GM12865 (cell line): Measurements from ENCODE around the gene LRTM2.

Experiments
- DNase-seq: peaks from one replicate; pipeline ENCODE4 v3.0.0; 2010; ENCODE audit warnings: low read depth
- H3K4me3 ChIP-seq: 2 replicates; pipeline ENCODE4 v1.5.1; 2011; ENCODE audit warnings: mild to moderate bottlenecking, low read depth, low read length, control low read depth
- TF ChIP-seq, protein P1 (sequence below): IDR thresholded peaks from 2 replicates; pipeline ENCODE4 v1.5.1; 2011; ENCODE audit warnings: low read length, control low read depth, low read depth, inconsistent platforms; ENCODE audit not compliant: insufficient read depth; ENCODE audit errors: missing control alignments

The LRTM2 gene

GRCh38 chr12:1875608-1876007 is 55.2 kb downstream of the LRTM2 start:
- no peak for DNase-seq
- TF ChIP-seq, protein P1, sequence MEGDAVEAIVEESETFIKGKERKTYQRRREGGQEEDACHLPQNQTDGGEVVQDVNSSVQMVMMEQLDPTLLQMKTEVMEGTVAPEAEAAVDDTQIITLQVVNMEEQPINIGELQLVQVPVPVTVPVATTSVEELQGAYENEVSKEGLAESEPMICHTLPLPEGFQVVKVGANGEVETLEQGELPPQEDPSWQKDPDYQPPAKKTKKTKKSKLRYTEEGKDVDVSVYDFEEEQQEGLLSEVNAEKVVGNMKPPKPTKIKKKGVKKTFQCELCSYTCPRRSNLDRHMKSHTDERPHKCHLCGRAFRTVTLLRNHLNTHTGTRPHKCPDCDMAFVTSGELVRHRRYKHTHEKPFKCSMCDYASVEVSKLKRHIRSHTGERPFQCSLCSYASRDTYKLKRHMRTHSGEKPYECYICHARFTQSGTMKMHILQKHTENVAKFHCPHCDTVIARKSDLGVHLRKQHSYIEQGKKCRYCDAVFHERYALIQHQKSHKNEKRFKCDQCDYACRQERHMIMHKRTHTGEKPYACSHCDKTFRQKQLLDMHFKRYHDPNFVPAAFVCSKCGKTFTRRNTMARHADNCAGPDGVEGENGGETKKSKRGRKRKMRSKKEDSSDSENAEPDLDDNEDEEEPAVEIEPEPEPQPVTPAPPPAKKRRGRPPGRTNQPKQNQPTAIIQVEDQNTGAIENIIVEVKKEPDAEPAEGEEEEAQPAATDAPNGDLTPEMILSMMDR, result no peak
- no peak overlapping the region for H3K4me3 ChIP-seq

DNA sequence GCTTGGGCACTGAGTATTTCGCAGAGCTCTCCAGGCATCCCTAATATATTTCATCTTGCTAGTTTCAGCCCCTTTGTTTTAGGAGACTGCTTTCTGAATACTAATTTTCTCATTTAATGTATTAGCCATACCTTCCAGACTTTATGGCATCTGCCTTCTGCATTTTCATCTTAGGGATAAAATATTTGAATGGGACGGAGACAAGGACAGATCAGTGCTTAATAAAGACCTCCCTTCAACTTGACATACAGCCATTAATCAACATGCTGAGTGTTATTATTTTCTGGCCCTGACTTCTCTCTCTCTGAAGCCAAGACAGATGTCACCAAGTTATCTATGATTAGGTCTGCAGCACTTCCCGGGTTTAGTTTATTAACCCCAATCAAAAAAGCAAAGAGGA is 55.7 kb downstream of the LRTM2 start:
- H3K4me3 ChIP-seq, result no peak overlapping the region
- TF ChIP-seq, protein P1, result no peak
- no peak for DNase-seq

GRCh38 chr12:1877169-1877878 is 57.0 kb downstream of the LRTM2 start:
- no peak for DNase-seq
- TF ChIP-seq, protein P1, result no peak
- H3K4me3 ChIP-seq, result no peak overlapping the region

DNA sequence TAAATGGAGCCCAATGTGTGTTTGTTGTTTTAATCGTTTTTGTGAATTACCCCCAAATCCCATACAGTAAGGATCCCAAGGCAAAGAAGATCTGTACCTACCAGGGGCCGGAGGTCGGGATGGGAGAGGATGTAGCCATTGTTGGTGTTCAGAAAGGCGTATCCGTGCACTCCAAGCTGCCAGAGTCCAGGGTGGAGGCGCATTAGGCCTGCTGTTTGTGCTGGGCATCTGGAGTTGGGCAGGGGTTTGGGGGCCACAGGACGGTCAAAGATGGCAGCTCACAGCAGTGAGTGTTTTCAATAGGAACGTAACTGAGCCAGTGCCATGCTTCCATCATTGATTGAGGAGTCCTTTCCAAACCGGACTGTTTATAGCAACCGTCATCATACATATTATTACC is 57.8 kb downstream of the LRTM2 start:
- no peak overlapping the region for H3K4me3 ChIP-seq
- no peak for DNase-seq
- TF ChIP-seq, protein P1, result no peak

DNA sequence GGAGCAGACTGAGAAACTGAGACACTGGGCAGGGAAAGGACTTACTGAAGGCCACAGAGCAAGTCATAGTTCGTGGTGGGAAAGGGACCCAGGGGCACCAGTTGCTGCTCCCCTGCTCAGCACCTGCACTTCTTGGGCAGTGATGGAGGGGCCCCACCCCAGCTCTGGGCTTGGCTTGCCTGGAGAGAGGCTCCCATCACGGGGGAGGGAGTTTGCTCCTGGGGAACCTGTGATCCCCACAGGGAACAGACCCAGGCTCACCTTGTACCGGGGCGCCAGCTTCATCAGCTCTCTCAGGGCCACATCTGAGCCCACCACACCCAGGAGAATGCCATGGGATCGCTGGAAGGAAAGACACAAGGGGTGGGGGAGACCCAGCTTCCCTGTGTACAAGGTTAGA is 58.3 kb downstream of the LRTM2 start:
- no peak overlapping the region for H3K4me3 ChIP-seq
- TF ChIP-seq, protein P1, result no peak
- no peak for DNase-seq

DNA sequence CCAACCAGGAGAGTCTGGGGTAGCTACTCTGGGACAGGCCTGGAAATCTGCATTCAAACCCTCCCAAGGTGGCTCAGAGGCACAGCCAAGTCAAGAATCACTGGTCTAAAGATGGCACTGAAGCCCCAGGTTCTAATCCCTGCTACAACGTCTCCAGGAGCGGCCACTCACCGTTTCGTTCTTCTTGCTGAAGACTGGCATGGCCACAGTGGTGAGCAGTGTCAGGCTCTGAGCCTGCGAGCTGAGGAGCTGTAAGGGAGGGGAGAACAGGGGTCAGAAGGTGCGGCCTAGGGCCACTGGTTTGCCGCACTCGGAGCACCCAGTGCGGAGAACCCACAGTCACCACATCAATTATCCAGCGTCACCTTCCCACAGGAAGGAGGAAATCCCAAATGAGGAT is 59.3 kb downstream of the LRTM2 start:
- no peak for DNase-seq
- no peak overlapping the region for H3K4me3 ChIP-seq
- TF ChIP-seq, protein P1, result no peak
